GM12865 (cell line): ENCODE results near the gene PIK3R2.
A peak's percentile ranks its signal among the peaks of the same experiment; 100 is the strongest.
"Not testable (repeated sequence)": the region's sequence is repeated elsewhere in the genome, so short reads cannot be mapped to it uniquely, and the experiment has no call there.

Experiments
- DNase-seq: peaks from one replicate; pipeline ENCODE4 v3.0.0; 2010; ENCODE audit warnings: low read depth
- H3K4me3 ChIP-seq: 2 replicates; pipeline ENCODE4 v1.5.1; 2011; ENCODE audit warnings: mild to moderate bottlenecking, low read depth, low read length, control low read depth
- CTCF ChIP-seq: IDR thresholded peaks from 2 replicates; pipeline ENCODE4 v1.5.1; 2011; ENCODE audit warnings: low read length, control low read depth, low read depth, inconsistent platforms; ENCODE audit not compliant: insufficient read depth; ENCODE audit errors: missing control alignments

PIK3R2 gene

GRCh38 chr19:18152817-18153555 is at the start of gene PIK3R2:
Gene PIK3R2, plus strand, starts transcription at chr19:18153163. Its CDS starts 2,717 bp downstream, at chr19:18155880.
- peak; percentile 99 for DNase-seq
- peak within 1 kb of the TSS; percentile 95 for H3K4me3 ChIP-seq
- no peak for TF ChIP-seq CTCF

DNA sequence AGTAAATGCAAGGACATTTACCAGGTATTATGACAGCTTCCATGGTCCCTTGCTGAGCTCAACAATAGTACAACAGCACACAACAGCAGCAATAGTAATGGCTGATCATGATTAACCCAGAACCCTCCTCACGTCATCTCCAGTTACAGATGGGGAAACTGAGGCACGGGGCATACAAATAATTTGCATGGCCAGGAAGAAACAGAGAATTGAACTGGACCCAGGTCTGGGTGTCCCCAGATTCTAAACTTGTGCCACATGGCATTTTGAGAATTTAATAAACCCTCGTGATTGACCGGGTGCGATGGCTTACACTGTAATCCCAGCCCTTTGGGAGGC is 48.2 kb upstream of the PIK3R2 start:
- no peak for DNase-seq
- no peak for TF ChIP-seq CTCF
- H3K4me3 ChIP-seq: peak overlapping the region; percentile 20

GRCh38 chr19:18105259-18105658 is 47.7 kb upstream of the PIK3R2 start:
- not testable (repeated sequence) for H3K4me3 ChIP-seq, DNase-seq

DNA sequence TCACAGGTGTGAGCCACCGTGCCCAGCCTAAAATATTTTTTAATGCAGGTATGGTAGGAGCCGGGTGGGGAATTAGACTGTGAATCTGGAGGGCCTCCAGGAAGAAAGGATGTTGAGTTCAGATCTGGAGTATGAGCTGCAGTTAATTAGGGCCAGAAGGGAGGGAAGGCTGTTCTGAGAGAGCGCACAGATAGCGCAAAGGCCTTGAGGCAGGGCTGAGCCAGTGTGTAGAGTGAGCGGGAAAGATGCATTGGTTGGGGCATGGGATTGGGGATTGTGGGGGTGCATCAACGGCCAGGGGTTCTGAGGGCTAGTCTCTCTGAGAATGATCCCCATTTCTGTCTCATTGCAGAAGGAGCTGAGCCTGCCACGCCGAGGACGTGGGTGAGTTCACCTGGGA is 45.7 kb upstream of the PIK3R2 start:
- no peak for DNase-seq
- no peak overlapping the region for H3K4me3 ChIP-seq
- TF ChIP-seq CTCF: no peak

- no peak for TF ChIP-seq CTCF
- DNase-seq: no peak
- no peak overlapping the region for H3K4me3 ChIP-seq
Observed at GRCh38 chr19:18108897-18109296, 44.1 kb upstream of the PIK3R2 start.

GRCh38 chr19:18109341-18109732 is 43.6 kb upstream of the PIK3R2 start:
- no peak for TF ChIP-seq CTCF
- no peak for DNase-seq
- H3K4me3 ChIP-seq: peak overlapping the region; percentile 84

GRCh38 chr19:18109733-18110608 is 43.0 kb upstream of the PIK3R2 start:
- peak overlapping the region; percentile 84 for H3K4me3 ChIP-seq
- DNase-seq: peak; percentile 57
- no peak for TF ChIP-seq CTCF
